Non-pigmented ciliary epithelial cell (primary cell): ENCODE measurements around the gene ATF4.

Experiments
- DNase-seq: peaks from one replicate; pipeline ENCODE4 v3.0.0-alpha.2; 2010; ENCODE audit warnings: low read depth

Gene ATF4, protein sequence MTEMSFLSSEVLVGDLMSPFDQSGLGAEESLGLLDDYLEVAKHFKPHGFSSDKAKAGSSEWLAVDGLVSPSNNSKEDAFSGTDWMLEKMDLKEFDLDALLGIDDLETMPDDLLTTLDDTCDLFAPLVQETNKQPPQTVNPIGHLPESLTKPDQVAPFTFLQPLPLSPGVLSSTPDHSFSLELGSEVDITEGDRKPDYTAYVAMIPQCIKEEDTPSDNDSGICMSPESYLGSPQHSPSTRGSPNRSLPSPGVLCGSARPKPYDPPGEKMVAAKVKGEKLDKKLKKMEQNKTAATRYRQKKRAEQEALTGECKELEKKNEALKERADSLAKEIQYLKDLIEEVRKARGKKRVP

DNA sequence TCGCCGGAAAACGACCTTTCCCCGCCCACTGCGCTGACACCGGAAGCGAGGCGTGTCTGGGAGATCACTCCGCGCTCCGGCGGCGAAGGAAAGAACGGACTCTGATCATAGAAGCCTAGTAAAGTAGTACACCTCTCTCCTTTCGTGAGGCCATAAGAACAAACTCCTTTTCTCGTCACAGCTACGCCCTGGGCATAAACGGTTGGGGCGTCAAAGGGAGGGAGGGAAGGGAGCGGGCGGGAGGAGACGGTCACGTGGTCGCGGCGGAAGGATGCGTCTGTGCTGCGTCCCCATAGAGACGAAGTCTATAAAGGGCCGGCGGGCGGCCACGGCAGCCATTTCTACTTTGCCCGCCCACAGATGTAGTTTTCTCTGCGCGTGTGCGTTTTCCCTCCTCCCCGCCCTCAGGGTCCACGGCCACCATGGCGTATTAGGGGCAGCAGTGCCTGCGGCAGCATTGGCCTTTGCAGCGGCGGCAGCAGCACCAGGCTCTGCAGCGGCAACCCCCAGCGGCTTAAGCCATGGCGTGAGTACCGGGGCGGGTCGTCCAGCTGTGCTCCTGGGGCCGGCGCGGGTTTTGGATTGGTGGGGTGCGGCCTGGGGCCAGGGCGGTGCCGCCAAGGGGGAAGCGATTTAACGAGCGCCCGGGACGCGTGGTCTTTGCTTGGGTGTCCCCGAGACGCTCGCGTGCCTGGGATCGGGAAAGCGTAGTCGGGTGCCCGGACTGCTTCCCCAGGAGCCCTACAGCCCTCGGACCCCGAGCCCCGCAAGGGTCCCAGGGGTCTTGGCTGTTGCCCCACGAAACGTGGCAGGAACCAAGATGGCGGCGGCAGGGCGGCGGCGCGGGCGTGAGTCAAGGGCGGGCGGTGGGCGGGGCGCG, at the start of gene ATF4:
Gene ATF4, plus strand, starts transcription at position 337 of the 880 bp plus-strand sequence. CDS start 884 bp downstream, outside the sequence.
- DNase-seq = no peak

DNA sequence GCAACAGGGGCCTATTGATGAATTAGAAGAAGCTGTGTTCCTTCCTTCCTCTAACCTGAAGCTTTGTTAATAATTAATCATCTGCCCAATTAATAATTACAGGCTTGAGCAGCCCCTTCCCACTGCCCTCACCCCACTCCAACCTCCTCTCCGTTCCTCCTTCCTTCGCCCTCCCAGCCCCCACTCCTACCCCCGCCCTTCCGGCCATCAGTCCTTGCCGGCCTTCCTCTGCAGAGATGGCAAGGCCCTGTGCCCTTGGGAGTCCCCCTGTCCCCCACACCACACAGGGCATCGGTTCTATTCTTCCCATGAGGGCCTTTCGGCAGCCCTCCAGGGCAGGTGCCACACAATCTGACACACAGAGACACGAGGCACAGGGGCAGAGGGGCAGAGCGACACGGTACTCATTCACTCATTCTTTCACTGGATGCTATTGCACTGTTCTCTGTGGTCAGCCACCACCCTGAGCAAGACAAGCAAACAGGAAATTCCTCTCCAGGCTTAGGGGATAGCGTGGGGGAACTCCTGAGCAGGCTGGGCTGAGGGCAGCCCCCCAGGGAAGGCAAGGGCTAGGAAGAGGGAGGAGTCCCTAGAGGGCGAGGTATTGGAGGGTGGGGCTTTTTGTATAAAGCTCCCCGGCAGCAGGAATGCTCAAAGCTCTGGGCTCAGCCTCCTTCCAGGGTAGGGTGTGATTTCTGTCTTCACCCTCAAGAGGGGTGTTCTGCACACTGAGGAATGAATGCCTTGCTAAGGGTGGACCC, 48.8 kb upstream of the ATF4 start:
- no peak for DNase-seq

DNA sequence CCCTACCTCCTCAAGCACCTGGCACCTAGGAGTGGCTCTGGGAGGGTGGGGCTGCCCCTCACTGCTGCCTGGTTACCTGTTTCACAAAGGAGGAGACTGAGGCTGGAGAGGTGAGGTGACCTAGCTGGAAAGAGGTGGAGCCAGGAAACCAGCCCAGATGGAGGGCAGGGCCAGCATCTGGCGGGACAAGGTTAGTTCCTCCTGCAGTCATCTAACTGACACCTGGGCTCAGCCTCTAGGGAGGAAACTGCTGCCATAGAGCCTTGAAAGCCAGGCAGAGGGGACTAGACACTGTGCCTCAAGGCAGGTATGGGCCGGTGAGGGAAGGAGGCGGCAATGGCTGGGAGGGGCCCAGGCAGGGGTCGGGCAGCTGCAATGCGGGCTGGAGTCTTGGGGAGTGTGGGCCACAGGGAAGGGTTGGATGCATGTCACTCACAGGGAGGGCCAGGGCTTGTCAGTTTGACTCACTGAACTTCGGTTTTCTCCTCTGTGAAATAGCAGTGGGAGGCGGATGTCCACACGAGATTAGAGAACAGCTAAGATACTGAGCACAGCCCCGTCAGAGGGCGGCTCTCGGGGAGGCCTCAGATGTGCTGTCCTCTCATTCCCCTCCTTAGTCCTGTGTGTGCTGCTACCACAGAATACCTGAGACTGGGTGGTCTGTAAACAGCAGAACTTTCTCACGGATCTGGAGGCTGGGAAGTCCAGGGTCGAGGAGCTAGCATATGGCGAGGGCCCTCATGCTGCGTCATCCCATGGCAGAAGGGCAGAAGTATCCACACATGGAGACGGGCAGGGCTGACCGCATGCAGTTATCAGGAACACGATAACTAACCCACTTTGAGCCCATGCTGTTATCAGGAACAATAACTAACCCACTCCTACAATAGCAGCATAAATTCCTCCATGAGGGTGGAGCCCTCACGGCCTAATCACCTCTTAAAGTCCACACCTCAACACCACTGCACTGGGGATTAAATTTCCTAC, 47.5 kb upstream of the ATF4 start:
- DNase-seq = no peak

DNA sequence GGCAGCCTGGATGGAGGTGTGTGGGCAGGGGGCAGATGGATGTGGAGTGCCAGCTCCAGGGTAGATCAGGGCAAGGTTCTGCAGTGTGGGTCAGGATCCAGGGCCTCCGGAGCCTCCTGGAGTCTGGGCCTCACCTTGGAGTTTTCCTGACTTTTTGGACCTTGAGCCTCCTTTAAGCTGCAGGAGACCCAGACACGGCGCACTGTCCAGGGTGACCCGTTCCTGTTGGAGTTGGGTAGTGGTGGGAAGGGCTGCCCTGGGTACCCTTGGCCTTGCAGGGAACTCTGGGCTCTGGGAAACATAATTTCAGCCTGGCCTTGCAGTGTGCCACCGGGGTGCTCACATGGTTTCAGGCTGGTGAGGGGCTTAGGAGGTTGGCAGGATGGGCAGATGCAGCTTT, 46.5 kb upstream of the ATF4 start:
- DNase-seq = no peak

DNA sequence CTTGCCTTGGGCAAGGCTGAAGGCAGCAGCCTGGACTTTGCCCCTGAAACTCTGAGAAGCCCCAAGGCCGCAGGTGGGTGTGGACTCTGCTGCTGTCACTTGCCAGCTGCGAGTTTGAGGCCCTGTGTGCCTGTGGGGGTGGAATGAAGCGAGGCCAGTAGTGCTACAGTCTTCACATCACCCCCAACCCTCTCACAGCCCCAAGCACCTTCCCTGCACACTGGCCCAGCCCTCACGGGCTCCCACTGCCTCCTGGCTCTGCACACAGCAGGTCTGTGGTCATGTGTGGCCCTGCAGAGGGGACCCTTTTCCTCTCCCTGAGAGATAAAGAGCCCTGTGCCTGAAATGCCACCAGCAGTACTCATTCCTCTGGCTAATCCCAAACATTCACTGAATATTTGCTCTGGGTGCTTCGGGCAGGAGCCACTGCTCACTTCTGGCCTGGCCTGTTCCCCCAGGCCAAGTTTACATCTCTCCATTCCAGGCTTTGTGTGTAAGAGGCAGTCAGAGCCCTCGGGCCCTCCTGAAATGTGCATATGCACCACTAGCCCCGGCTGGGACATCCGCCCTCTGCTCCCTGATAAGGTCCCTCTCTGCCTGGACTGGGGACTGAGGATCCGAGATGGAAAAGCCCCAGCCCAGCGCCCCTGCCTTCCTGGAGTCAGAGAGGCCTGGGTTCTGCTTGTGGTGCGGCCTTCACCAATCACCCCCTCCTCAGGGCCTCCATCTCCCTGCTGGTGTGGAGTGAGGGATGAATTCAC, 45.8 kb upstream of the ATF4 start:
- no peak for DNase-seq

DNA sequence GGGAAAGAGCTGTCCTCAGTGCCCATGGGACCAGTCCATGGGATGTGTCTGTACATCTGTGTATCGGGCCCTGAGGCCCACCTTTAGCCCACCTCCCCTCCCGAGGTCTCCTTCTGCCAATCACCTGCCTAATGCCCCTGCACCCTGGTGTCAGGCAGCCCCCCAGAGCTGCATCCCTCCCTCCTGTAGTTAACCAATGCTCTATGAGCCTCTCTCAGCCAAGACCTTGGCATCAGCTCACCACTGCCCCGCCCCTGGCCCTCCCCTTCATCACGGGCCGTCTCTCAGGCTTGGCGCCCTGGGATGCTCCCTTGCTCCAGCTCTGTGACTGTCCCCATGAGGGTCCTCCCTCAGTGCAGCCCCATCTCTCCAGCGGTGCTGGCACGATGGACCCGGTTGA, 45.0 kb upstream of the ATF4 start:
- no peak for DNase-seq

DNA sequence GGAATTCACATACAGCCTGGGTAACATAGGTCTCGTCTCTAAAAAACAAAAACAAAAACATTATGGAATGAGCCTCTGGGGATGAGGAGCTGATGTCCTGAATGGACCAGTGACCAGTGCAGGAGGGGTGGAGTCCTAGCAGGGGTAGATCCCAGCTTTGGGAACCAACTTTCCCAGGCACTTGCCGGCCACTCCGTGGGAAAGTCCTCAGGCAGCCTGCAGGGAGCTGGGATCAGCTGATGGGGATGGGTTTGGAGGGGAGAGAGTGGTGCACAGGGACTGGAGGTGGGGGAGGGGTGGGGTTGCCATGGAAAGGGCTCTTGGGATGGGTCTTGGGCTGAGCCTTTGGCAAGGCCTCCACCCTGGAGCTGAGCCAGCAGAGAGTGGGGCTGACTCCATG, 44.5 kb upstream of the ATF4 start:
- no peak for DNase-seq

DNA sequence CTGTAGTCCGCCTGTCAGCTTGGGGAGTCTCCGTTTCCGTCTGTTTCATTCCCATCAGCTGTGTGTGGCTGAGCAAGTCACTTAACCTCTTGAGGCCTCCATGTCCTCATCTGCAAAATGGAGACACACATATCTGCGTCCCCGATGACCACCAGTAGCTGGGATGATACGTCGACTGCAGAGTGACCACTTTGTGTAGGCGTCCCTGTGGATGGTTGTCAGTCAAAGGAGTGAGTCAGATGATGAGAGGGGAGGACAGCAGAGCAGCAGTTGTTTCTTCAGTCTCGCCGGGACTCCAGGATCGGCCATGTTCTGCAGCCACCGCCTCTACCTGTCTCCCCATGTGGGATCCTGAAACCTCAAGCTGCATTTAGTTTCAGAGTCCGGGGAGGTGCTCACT, 43.7 kb upstream of the ATF4 start:
- DNase-seq = no peak

DNA sequence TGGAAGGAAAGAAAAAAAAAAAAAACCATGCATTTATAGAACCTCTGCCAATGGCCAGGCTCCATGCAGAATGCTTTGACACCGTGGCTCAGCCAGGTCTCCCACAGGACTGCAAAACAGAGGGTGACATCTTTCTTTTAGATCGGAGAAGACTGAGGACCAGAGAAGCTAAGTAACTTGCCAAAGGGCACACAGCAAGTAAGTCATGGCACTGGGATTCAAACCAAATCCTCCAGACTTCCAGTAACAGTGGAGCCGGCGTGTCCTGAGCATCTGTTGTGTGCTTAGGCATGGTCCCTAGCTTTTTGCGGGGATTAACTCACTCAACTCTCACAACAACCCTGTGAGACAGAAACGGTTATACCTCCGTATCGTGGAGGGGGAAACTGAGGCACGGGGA, 42.8 kb upstream of the ATF4 start:
- no peak for DNase-seq

DNA sequence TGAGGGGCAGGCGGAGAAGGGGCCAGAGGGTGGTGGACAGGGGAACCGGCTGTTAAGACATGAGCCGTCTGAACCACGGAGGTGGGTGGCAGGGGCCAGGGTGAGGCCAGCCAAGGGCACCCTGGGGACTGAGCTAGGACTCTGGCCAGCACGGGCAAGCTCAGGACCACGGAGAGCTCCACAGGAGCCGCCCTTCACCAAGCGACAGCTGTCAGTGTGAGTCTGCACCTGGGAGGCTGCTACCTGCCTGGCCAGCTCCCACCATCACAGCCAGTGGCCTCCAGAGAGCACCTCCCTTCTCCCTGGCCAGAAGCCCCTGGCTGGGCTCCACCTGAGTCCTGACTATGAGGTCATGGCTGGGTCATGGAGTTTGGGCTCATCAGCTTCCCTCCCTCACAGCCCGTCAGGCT, 41.9 kb upstream of the ATF4 start:
- DNase-seq = no peak

DNA sequence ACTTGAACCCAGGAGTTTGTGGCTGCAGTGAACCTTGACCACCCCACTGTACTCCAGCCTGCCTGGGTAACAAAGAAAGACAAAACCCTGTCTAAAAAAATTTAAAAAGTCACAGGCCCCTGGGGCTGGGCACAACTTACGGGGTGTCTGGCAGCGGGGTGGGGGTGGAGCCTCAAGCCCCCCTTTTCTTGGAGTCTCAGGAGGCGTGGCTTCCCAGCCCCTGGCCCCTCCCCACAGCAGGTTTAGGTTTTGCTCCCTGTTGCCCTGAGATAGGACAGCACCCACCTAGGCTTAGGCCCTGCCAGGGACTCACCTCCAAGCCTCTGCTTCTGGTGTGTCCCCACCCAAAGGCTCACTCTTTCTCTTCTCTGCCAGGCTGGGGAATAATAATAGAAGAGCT, 41.1 kb upstream of the ATF4 start:
- DNase-seq = no peak

DNA sequence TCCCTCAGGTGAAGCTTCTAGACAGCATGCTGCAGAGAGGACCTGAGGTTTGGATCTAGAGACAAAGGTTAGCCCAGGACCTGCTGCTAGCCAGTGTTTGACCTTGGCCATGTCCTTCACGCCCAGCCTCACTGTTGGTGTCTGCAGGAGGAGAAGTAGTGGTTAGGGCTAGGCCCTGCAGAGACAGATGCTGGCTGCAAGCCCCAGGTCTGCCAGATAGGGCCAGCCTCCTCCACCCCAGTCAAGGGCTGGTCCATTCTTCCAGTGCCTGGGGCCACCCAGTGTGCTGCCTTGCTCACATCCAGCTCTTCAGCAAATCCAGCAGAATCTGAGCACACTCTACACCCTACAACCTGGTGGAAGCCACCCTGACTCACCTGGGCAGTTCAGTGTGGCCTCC, 39.8 kb upstream of the ATF4 start:
- DNase-seq = no peak

DNA sequence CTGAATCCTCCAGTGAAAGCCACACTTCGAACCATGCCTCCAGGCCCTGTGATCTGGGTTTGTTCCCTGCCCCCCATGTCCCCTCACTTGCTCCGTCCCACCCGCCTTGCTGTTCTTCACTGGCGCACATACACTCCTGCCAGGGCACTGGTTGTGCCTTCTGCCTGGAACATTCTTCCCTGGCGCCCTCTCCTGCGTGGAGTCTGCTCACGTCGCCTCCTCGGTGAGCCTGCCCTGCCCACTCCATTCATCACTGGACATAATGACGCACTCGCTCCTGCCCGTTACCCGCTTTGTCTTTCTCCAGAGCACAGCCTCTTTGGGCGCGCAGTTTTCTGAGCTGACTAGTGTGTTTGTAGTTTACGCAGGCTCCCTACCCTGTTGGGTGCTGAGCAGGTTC, 39.3 kb upstream of the ATF4 start:
- DNase-seq = no peak

DNA sequence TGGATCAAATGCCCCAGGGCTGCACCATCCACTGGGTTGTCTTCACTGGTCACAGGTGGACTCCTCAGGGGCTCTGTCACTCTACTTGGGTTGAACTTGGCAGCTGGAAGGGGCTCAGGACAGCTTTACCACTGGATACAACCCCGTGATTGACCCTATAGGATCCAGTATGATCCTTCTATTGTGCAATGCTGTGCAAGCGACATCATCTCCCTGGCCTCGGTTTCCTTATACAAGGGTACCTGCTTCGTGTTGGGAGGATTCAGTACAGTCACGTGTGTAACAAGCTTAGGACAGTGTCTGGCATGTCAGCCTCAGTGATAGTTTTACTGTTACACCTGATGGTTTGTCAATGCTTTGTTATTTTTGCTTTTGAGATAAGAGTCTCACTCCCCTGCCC, 38.8 kb upstream of the ATF4 start:
- no peak for DNase-seq

DNA sequence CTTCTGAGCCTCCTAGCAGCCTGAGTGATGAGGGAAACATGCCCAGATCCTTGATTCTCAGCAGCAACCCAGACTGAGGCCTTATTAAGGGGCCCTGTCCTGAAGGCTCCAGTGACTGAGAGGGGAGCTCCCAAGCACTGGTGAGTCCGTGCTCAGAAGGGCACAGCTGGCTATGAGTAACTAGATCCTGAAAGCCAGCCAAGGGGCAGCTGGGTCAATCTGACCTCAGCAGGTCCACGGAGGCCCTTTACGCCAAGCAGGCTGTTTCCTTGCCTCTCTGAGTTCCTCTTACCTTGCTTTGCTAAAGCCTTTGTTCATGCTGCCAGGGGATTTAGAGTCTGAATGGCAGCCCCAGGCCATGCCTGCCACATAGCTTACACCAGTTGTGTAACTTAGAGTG, 37.6 kb upstream of the ATF4 start:
- DNase-seq = no peak

DNA sequence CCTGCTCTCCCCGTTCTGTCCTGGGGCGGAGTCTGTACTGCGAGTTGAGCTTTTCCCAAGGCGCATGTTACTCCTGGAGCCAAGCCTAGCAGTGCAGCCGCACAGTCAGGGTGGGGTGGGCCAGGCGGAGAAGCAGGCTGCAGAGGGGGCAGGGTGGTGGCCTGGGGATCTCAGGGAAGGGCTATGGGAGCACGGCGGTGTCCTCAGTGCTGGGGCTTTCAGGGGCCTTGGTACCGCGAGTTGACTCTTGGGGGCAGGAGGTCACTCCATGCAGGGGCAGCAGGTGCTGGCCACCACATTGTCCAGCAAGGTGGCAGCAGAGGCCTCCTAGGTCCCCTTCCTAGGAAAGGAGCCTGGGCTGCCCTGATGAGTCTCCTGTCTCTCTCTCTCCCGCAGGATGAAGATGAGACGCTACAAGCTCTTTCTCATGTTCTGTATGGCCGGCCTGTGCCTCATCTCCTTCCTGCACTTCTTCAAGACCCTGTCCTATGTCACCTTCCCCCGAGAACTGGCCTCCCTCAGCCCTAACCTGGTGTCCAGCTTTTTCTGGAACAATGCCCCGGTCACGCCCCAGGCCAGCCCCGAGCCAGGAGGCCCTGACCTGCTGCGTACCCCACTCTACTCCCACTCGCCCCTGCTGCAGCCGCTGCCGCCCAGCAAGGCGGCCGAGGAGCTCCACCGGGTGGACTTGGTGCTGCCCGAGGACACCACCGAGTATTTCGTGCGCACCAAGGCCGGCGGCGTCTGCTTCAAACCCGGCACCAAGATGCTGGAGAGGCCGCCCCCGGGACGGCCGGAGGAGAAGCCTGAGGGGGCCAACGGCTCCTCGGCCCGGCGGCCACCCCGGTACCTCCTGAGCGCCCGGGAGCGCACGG, 33.2 kb upstream of the ATF4 start:
- no peak for DNase-seq

DNA sequence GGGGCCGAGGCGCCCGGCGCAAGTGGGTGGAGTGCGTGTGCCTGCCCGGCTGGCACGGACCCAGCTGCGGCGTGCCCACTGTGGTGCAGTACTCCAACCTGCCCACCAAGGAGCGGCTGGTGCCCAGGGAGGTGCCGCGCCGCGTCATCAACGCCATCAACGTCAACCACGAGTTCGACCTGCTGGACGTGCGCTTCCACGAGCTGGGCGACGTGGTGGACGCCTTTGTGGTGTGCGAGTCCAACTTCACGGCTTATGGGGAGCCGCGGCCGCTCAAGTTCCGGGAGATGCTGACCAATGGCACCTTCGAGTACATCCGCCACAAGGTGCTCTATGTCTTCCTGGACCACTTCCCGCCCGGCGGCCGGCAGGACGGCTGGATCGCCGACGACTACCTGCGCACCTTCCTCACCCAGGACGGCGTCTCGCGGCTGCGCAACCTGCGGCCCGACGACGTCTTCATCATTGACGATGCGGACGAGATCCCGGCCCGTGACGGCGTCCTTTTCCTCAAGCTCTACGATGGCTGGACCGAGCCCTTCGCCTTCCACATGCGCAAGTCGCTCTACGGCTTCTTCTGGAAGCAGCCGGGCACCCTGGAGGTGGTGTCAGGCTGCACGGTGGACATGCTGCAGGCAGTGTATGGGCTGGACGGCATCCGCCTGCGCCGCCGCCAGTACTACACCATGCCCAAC, 32.4 kb upstream of the ATF4 start:
- no peak for DNase-seq

DNA sequence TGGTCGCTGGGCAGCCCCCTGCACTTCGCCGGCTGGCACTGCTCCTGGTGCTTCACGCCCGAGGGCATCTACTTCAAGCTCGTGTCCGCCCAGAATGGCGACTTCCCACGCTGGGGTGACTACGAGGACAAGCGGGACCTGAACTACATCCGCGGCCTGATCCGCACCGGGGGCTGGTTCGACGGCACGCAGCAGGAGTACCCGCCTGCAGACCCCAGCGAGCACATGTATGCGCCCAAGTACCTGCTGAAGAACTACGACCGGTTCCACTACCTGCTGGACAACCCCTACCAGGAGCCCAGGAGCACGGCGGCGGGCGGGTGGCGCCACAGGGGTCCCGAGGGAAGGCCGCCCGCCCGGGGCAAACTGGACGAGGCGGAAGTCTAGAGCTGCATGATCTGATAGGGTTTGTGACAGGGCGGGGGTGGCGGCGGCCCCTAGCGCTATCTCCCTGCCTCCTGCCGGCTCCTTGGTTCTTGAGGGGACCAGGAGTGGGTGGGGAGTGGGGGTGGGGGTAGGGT, 31.7 kb upstream of the ATF4 start:
- no peak for DNase-seq
